Measurements from ENCODE around the gene ABCD1. TPM values are rescaled to one million over a fixed set of nuclear protein-coding genes. Genes with fewer than 3 reads are reported as not detected.

ABCD1 gene
- total and polyA plus RNA-seq, 9 of the 15 experiments (the other 6 are each of a cell fraction or from before 2014, with no cell fraction given): 0.07 to 6.9 (median 2.2) TPM

DNA sequence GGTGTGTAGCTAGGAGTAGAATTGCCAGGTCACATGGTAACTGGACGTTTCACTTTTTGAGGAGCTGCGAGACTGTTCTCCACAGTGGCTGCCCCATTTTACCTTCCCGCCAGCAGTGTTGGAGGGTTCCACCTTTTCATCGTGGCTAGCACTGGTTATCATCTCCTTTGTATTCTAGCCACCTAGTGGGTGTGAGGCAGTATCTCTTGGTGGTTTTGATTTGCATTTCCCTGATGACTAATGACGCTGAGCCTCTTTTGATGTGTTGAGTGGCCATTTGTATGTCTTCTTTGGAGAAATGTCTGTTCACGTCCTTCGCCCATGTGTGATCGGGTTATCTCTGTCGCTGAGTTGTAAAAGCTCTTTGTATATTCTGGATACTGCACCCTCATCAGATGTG, 10.6 kb downstream of the ABCD1 start (continued):
- 0 out of 4 replicates have a peak, but pooled peaks have one; percentile 14 to 15 for TF ChIP-seq KDM1A (IDR thresholded peaks at IDR 0.05)
- TF ChIP-seq MTA2 (IDR thresholded peaks at IDR 0.05; ENCODE audit: low read depth): no peak
- TF ChIP-seq ZNF197 (CRISPR knock-in tag; IDR thresholded peaks at IDR 0.05; ENCODE audit: low read depth): no peak
- no peak for TF ChIP-seq DPF2 (IDR thresholded peaks at IDR 0.05)
- no peak for TF ChIP-seq MEF2D (tag; conservative IDR thresholded peaks at IDR 0.05; ENCODE audit: low read depth)
- TF ChIP-seq, protein P1, sequence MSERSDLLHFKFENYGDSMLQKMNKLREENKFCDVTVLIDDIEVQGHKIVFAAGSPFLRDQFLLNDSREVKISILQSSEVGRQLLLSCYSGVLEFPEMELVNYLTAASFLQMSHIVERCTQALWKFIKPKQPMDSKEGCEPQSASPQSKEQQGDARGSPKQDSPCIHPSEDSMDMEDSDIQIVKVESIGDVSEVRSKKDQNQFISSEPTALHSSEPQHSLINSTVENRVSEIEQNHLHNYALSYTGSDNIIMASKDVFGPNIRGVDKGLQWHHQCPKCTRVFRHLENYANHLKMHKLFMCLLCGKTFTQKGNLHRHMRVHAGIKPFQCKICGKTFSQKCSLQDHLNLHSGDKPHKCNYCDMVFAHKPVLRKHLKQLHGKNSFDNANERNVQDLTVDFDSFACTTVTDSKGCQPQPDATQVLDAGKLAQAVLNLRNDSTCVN (CRISPR knock-in tag; IDR thresholded peaks at IDR 0.05): no peak
- TF ChIP-seq, protein P2, sequence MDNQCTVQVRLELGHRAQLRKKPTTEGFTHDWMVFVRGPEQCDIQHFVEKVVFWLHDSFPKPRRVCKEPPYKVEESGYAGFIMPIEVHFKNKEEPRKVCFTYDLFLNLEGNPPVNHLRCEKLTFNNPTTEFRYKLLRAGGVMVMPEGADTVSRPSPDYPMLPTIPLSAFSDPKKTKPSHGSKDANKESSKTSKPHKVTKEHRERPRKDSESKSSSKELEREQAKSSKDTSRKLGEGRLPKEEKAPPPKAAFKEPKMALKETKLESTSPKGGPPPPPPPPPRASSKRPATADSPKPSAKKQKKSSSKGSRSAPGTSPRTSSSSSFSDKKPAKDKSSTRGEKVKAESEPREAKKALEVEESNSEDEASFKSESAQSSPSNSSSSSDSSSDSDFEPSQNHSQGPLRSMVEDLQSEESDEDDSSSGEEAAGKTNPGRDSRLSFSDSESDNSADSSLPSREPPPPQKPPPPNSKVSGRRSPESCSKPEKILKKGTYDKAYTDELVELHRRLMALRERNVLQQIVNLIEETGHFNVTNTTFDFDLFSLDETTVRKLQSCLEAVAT (IDR thresholded peaks at IDR 0.05): no peak
- no peak for TF ChIP-seq ZFP91 (CRISPR knock-in tag; IDR thresholded peaks at IDR 0.05)
- 0 out of 2 replicates have a peak, but pooled peaks have one; percentile 7 for TF ChIP-seq JUN (IDR thresholded peaks at IDR 0.05; ENCODE audit: borderline replicate concordance, low read depth, low read length)
- no peak for TF ChIP-seq JUN (CRISPR knock-in tag; IDR thresholded peaks at IDR 0.05; ENCODE audit: borderline replicate concordance)
- TF ChIP-seq CLOCK (CRISPR knock-in tag; IDR thresholded peaks at IDR 0.05; ENCODE audit: borderline replicate concordance): no peak
- TF ChIP-seq POLR3A (IDR thresholded peaks at IDR 0.05; ENCODE audit: borderline replicate concordance, extremely low read depth, insufficient read depth, insufficient read length): no peak
- peak; percentile 24; the same call in 1 of the 2 replicates for TF ChIP-seq CTBP1 (IDR thresholded peaks at IDR 0.05; ENCODE audit: borderline replicate concordance)
- TF ChIP-seq ZNF778 (CRISPR knock-in tag; IDR thresholded peaks at IDR 0.05): no peak
- TF ChIP-seq ILF3 (IDR thresholded peaks at IDR 0.05; ENCODE audit: borderline replicate concordance): no peak
- no peak for TF ChIP-seq ZC3H4 (CRISPR knock-in tag; IDR thresholded peaks at IDR 0.05; ENCODE audit: borderline replicate concordance)
- peak; percentile 66; the same call in 1 of the 2 replicates for TF ChIP-seq TCF7 (IDR thresholded peaks at IDR 0.05; ENCODE audit: borderline replicate concordance)
- TF ChIP-seq JUND (IDR thresholded peaks at IDR 0.05; ENCODE audit: borderline replicate concordance, low read depth, low read length): peak; percentile 63
- no peak for TF ChIP-seq JUND (tag; IDR thresholded peaks at IDR 0.05; ENCODE audit: borderline replicate concordance, low read depth, low read length)
- TF ChIP-seq ZNF780A (CRISPR knock-in tag; IDR thresholded peaks at IDR 0.05): no peak
- no peak for TF ChIP-seq NR3C1 (CRISPR knock-in tag; IDR thresholded peaks at IDR 0.05)
- no peak for TF ChIP-seq FOXO4 (CRISPR knock-in tag; IDR thresholded peaks at IDR 0.05)
